NCI-H345 treated with DMSO at 0.1 percent for 48 hours (cell line): Measurements from ENCODE around the gene KMT2E.

Source experiments
- DNase-seq: peaks from one replicate; lab custom pipeline; 2025; ENCODE audit not compliant: unreplicated experiment; lab: John Stamatoyannopoulos, UW

Gene KMT2E

GRCh38 chr7:105065104-105065503 is 51.1 kb downstream of the KMT2E start:
- no peak for DNase-seq

GRCh38 chr7:105067691-105068090 is 53.7 kb downstream of the KMT2E start:
- no peak for DNase-seq

GRCh38 chr7:105068886-105069285 is 54.9 kb downstream of the KMT2E start:
- DNase-seq = no peak

GRCh38 chr7:105073143-105073542 is 59.1 kb downstream of the KMT2E start:
- DNase-seq = no peak

- no peak for DNase-seq
Measured at GRCh38 chr7:105079348-105079747, 65.3 kb downstream of the KMT2E start.

- no peak for DNase-seq
Measured at GRCh38 chr7:105084581-105084980, 70.6 kb downstream of the KMT2E start.

- no peak for DNase-seq
Measured at GRCh38 chr7:105086850-105087249, 72.8 kb downstream of the KMT2E start.

- no peak for DNase-seq
Measured at GRCh38 chr7:105087981-105088380, 74.0 kb downstream of the KMT2E start.

GRCh38 chr7:105088456-105088855 is 74.5 kb downstream of the KMT2E start:
- DNase-seq = no peak

- no peak for DNase-seq
Measured at GRCh38 chr7:105094966-105095365, 81.0 kb downstream of the KMT2E start.

- no peak for DNase-seq
Measured at GRCh38 chr7:105096306-105096705, 82.3 kb downstream of the KMT2E start.

GRCh38 chr7:105097619-105098018 is 83.6 kb downstream of the KMT2E start:
- DNase-seq = no peak

- no peak for DNase-seq
Measured at GRCh38 chr7:105098863-105099515, 85.0 kb downstream of the KMT2E start.

- DNase-seq = no peak
Measured at GRCh38 chr7:105101864-105102263, 87.9 kb downstream of the KMT2E start.

GRCh38 chr7:105102557-105103352 is 88.8 kb downstream of the KMT2E start:
- DNase-seq = no peak

GRCh38 chr7:105105579-105105978 is 91.6 kb downstream of the KMT2E start:
- DNase-seq = no peak

GRCh38 chr7:105106473-105106872 is 92.5 kb downstream of the KMT2E start:
- DNase-seq = no peak

GRCh38 chr7:105107458-105107857 is 93.5 kb downstream of the KMT2E start:
- DNase-seq = no peak

- DNase-seq = no peak
Measured at GRCh38 chr7:105112440-105113418, 98.7 kb downstream of the KMT2E start.

GRCh38 chr7:105118612-105119600 is 104.9 kb downstream of the KMT2E start:
- no peak for DNase-seq
